OCI-LY7 (cell line): ENCODE measurements around the gene C2orf49. TPM values are rescaled to one million over a fixed set of nuclear protein-coding genes. Genes with fewer than 3 reads are reported as not detected.

Experiments used
- BruUV-seq: library from RNA; stranded (reverse); fragments of 400-500 nt; replicated peaks from 2 replicates; lab custom pipeline; 2021; lab: Mats Ljungman, UMichigan
- CTCF ChIA-PET: fragments of 300-600 bp; sonication (Branson Sonifier 250); formaldehyde crosslinking; loops from one replicate; lab custom pipeline; 2022; ENCODE audit warnings: antibody characterized with exemption; ENCODE audit not compliant: unreplicated experiment; lab: Charles Lee
- POLR2A ChIA-PET: fragments of 300-600 bp; sonication (Branson Sonifier 250); formaldehyde crosslinking; loops from one replicate; lab custom pipeline; 2022; ENCODE audit warnings: antibody characterized with exemption; lab: Charles Lee
- DNase-seq: peaks from one replicate; pipeline ENCODE4 v3.0.0-alpha.2; 2015; ENCODE audit warnings: low spot score
- H2AFZ ChIP-seq: fragments of 200-600 bp; sonication (generic), shearing (Covaris generic); 2 replicates; pipeline ENCODE4 v1.6.1; 2014; ENCODE audit warnings: mild to moderate bottlenecking, antibody characterized with exemption, low read length, moderate library complexity
- H3K27ac ChIP-seq: fragments of 200-600 bp; sonication (generic); 2 replicates; pipeline ENCODE4 v1.5.1; 2014; ENCODE audit warnings: mixed run types, low read depth, mild to moderate bottlenecking, moderate library complexity, low read length, inconsistent platforms; ENCODE audit not compliant: poor library complexity, severe bottlenecking
- H3K36me3 ChIP-seq: fragments of 200-600 bp; sonication (generic); 2 replicates; pipeline ENCODE4 v1.6.1; 2014; ENCODE audit warnings: mild to moderate bottlenecking, antibody characterized with exemption, low read length, moderate library complexity, mixed read lengths; ENCODE audit not compliant: insufficient read depth
- H3K4me1 ChIP-seq: fragments of 200-600 bp; sonication (generic); 2 replicates; pipeline ENCODE4 v1.5.1; 2014; ENCODE audit warnings: mild to moderate bottlenecking, low read length; ENCODE audit not compliant: insufficient read depth, poor library complexity, severe bottlenecking
- H3K4me2 ChIP-seq: fragments of 200-600 bp; sonication (generic); 2 replicates; pipeline ENCODE4 v1.6.1; 2014; ENCODE audit warnings: mild to moderate bottlenecking, low read length
- H3K4me3 ChIP-seq: fragments of 200-600 bp; sonication (generic); 2 replicates; pipeline ENCODE4 v1.5.1; 2014; ENCODE audit warnings: mild to moderate bottlenecking, low read depth, low read length; ENCODE audit not compliant: poor library complexity, severe bottlenecking
- H3K79me2 ChIP-seq: fragments of 200-600 bp; sonication (generic); 2 replicates; pipeline ENCODE4 v1.6.1; 2016; ENCODE audit warnings: low read depth, mild to moderate bottlenecking, low read length, moderate library complexity, mixed read lengths; ENCODE audit not compliant: insufficient read depth
- H3K9me2 ChIP-seq: fragments of 200-600 bp; sonication (generic); 2 replicates; pipeline ENCODE4 v1.6.1; 2016; ENCODE audit warnings: mild to moderate bottlenecking, low read length, mixed read lengths; ENCODE audit not compliant: insufficient read depth
- H3K9me3 ChIP-seq: fragments of 200-600 bp; sonication (generic); 2 replicates; pipeline ENCODE4 v1.6.1; 2014; ENCODE audit warnings: mild to moderate bottlenecking, mixed run types, low read length, mixed read lengths
- H4K20me1 ChIP-seq: fragments of 200-600 bp; sonication (generic); 2 replicates; pipeline ENCODE4 v1.6.1; 2014; ENCODE audit warnings: mild to moderate bottlenecking, antibody characterized with exemption, low read length, moderate library complexity, mixed read lengths; ENCODE audit not compliant: insufficient read depth
- EZH2phosphoT487 ChIP-seq: fragments of 200-600 bp; sonication (generic); IDR thresholded peaks from 2 replicates; pipeline ENCODE4 v1.6.1; 2018; ENCODE audit warnings: low read depth, borderline replicate concordance, mild to moderate bottlenecking, mixed run types, antibody characterized with exemption, low read length, moderate library complexity, mixed read lengths
- intact Hi-C: fragments of 100-400 bp; cut with micrococcal nuclease; formaldehyde crosslinking; loops from one replicate; pipeline ENCODE4 v1.10.0; 2022; ENCODE audit not compliant: unreplicated experiment
- total RNA-seq, 2 experiments: library from RNA; depleted of rRNA in 1 of 2; stranded (reverse); fragments of >200 nt in 1 of 2; shearing (Covaris generic) in 1 of 2; gene quantifications; 2 replicates each; pipeline ENCODE4 v1.2.3, GENCODE V29; 2014 to 2022
- TF ChIP-seq, protein P1 (sequence below): fragments of 200-600 bp; sonication (generic); conservative IDR thresholded peaks from 2 replicates; pipeline ENCODE4 v1.5.1; 2014; ENCODE audit warnings: mild to moderate bottlenecking, antibody characterized with exemption, low read length, moderate library complexity, mixed read lengths

Gene C2orf49
- total RNA-seq, 2 experiments from 2014 or later = 11.8 to 17.0 TPM

- Histone ChIP-seq H4K20me1 (no peaks in the 10 kb centered on the region), H3K79me2 (no peaks in the 10 kb centered on the region), H3K4me3 (no peak overlapping the region), H3K4me2 (no peak overlapping the region), H3K36me3 (no peaks in the 10 kb centered on the region), H3K27ac (no peak overlapping the region), H3K9me3 (no peaks in the 10 kb centered on the region), H3K9me2 (no peaks in the 10 kb centered on the region), H3K4me1 (no peaks in the 10 kb centered on the region), H2AFZ (no peak overlapping the region)
- TF ChIP-seq EZH2phosphoT487 = no peak
- TF ChIP-seq, protein P1, sequence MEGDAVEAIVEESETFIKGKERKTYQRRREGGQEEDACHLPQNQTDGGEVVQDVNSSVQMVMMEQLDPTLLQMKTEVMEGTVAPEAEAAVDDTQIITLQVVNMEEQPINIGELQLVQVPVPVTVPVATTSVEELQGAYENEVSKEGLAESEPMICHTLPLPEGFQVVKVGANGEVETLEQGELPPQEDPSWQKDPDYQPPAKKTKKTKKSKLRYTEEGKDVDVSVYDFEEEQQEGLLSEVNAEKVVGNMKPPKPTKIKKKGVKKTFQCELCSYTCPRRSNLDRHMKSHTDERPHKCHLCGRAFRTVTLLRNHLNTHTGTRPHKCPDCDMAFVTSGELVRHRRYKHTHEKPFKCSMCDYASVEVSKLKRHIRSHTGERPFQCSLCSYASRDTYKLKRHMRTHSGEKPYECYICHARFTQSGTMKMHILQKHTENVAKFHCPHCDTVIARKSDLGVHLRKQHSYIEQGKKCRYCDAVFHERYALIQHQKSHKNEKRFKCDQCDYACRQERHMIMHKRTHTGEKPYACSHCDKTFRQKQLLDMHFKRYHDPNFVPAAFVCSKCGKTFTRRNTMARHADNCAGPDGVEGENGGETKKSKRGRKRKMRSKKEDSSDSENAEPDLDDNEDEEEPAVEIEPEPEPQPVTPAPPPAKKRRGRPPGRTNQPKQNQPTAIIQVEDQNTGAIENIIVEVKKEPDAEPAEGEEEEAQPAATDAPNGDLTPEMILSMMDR = no peak
- no peak for DNase-seq
- no TSS peak for BruUV-seq
- ChIA-PET POLR2A (interaction anchor here (0.5 kb wide), 1 partner anchor 235 kb away, joined by 3 read pairs; no protein-coding TSS in a partner anchor), CTCF (no interaction called here)
- intact Hi-C loops = no loop called here
Observed at GRCh38 chr2:105394951-105395611, 57.7 kb downstream of the C2orf49 start.

DNA sequence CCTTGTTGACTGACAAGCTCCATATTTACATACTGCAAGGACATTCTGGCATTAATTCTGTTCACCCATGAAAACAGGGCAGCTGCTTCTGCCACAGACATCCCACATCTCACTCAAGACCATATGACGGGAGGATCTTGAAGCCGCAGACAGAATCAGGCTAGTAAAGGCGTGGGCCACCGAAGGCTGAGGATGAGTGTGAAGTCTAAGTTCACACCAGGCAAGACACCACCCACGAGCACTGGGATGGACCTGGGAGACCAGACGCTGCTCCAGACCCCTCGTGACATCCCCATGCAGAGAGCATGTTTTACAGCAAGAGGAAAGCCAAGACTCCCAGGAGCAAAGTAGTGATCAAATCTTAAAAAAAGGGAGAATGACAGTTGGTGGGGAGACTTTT lies 58.4 kb downstream of the C2orf49 start:
- H3K36me3 ChIP-seq = no peaks in the 10 kb centered on the region
- H3K4me3 ChIP-seq = no peak overlapping the region
- DNase-seq = no peak
- ChIA-PET POLR2A (no interaction called here), CTCF (no interaction called here)
- H3K4me1 ChIP-seq = no peaks in the 10 kb centered on the region
- H3K27ac ChIP-seq = no peak overlapping the region
- TF ChIP-seq, protein P1 = no peak
- TF ChIP-seq EZH2phosphoT487 = no peak
- H3K4me2 ChIP-seq = no peak overlapping the region
- H3K9me2 ChIP-seq = no peaks in the 10 kb centered on the region
- intact Hi-C loops = no loop called here
- H2AFZ ChIP-seq = no peak overlapping the region
- no peaks in the 10 kb centered on the region for H4K20me1 ChIP-seq
- no peaks in the 10 kb centered on the region for H3K79me2 ChIP-seq
- H3K9me3 ChIP-seq = no peaks in the 10 kb centered on the region
- no TSS peak for BruUV-seq

DNA sequence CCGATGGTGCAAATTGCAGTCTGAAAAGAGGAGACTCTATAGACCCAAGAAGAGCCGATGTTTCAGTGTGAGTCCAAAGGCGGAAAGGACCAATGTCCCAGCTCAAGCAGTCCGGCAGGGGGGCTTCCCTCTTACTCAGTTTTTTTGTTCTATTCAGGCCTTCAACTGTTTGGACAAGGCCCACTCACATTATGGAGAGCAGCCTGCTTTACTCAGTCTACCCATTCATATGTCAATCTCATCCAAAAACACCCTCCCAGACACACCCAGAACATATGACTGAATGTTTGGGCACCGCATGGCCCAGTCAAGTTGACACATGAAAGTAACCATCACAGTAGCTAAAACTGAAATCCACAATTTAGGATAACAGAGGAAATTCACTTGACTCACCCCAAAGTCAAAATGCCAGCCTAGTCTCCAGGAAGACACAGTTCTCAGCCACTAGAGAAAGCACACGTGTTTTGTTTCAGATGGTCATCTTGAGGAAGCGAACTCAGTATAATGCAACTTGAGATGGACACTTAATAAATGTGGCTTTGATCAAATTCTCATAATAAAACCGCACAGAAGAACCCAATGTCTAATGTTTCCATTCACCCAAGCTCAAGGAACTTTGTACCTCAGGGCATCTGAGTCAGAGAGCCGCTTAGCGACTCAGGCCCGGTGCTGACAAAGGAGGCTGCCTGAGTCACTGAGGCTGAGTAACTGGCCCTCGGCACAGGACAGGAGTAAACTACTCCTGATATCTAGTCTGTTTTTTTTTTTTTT lies 59.1 kb downstream of the C2orf49 start:
- Histone ChIP-seq H3K36me3 (no peaks in the 10 kb centered on the region), H3K9me3 (no peaks in the 10 kb centered on the region), H3K79me2 (no peaks in the 10 kb centered on the region), H4K20me1 (no peaks in the 10 kb centered on the region), H3K4me2 (no peak overlapping the region), H3K4me3 (no peak overlapping the region), H2AFZ (no peak overlapping the region), H3K4me1 (no peaks in the 10 kb centered on the region), H3K27ac (no peak overlapping the region), H3K9me2 (no peaks in the 10 kb centered on the region)
- intact Hi-C loops = no loop called here
- no peak for DNase-seq
- BruUV-seq = no TSS peak
- POLR2A ChIA-PET = interaction anchor here (0.7 kb wide), 1 partner anchor 592 kb away, joined by 4 read pairs; no protein-coding TSS in a partner anchor
- TF ChIP-seq, protein P1 = no peak
- TF ChIP-seq EZH2phosphoT487 = no peak
- CTCF ChIA-PET = no interaction called here
